Peyer's patch (tissue), 4 donors: ENCODE results near the gene ERO1B.

Experiments used
- CTCF ChIP-seq, 6 experiments: fragments of 450-650 bp in 4 of 6; fragments of 200-600 bp in 2 of 6; sonication (generic) in 1 of 6; IDR thresholded peaks; one replicate each; pipeline ENCODE4 v1.5.1; 2017 to 2019; ENCODE audit warnings: antibody characterized with exemption in 6 of 6, mild to moderate bottlenecking in 3 of 6, moderate library complexity in 1 of 6
- POLR2A ChIP-seq, 2 donors: fragments of 450-650 bp; IDR thresholded peaks; one replicate each; pipeline ENCODE4 v1.5.1; 2017; ENCODE audit warnings: antibody characterized with exemption in 2 of 2, mild to moderate bottlenecking in 2 of 2, moderate library complexity in 2 of 2

- TF ChIP-seq CTCF (IDR thresholded peaks at IDR 0.05) (no peak), POLR2A (IDR thresholded peaks at IDR 0.05) (no peak)
Measured at GRCh38 chr1:236213534-236213933, 68.2 kb downstream of the ERO1B start.
